Erythroblast (primary cell): ENCODE measurements around the gene THUMPD2.

Source experiments
- GATA1 ChIP-seq: IDR thresholded peaks from 2 replicates; pipeline ENCODE4 v1.6.1; 2011; ENCODE audit warnings: low read depth, mild to moderate bottlenecking, control low read depth, low read length, moderate library complexity
- POLR2A ChIP-seq: IDR thresholded peaks from 2 replicates; pipeline ENCODE4 v1.6.1; 2011; ENCODE audit warnings: mild to moderate bottlenecking, low read length

DNA sequence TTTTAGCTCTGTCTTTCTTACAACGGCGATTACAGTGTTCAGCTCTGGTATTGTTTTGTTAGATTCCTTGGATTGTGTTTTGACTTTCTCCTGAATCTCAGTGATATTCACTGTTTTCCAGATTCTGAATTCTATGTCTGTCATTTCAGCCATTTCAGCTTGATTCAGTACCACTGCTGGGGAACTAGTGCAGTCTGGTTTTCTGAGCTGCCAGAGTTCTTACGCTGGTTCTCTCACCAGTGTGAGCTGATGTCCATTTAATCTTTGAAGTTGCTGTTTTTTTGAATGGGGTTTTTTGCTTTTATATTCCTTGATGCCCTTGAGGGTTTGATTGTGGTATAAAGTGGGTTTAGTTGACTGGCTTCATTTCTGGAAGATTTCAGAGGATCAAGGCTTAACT lies 37.4 kb upstream of the THUMPD2 start:
- no peak for TF ChIP-seq POLR2A
- no peak for TF ChIP-seq GATA1
